ENCODE measurements around the gene GIPC2. TPM values are rescaled to one million over a fixed set of nuclear protein-coding genes. Genes with fewer than 3 reads are reported as not detected.

GIPC2 gene
- total RNA-seq, 1 donor: 0.63 TPM

DNA sequence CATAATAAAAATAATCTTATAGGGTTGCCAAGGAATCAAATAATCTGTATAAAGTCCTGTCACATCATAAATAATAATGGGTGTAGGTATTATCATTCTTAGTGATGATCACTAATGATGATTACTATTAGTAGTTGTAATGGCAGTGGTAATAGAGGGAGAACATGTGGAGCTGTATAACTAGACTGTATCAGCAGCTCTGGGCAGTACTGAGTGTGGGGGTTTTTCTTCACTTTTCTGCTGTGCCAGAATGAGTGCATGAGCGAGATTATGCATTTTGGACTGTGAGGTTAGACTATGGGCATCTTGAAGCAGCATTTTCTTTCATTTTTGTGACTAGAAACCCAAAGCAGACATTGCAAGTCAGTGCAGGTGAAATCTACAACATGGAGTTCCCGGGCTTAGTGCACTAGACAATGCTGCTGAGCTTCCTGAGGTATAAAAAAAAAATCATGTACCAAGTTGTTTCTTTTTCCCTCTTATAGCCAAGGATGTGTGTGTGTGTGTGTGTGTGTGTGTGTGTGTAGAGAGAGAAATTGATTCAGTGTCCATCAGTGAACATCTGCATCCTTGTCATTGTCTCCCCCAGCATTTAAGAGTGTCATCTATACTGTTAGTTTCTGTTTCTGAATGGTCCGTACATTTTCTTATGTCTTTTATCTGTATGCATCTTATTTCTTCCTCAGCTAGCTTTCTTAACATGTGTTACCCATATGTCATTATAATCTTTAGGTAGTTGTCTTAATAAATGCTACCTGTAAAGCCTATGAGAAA is 86.6 kb downstream of the GIPC2 start:
- no peak for DNase-seq (ENCODE audit: low read depth)
- no peak overlapping the region for H3K4me3 ChIP-seq (ENCODE audit: low read depth, low read length)
- TF ChIP-seq, protein P1, sequence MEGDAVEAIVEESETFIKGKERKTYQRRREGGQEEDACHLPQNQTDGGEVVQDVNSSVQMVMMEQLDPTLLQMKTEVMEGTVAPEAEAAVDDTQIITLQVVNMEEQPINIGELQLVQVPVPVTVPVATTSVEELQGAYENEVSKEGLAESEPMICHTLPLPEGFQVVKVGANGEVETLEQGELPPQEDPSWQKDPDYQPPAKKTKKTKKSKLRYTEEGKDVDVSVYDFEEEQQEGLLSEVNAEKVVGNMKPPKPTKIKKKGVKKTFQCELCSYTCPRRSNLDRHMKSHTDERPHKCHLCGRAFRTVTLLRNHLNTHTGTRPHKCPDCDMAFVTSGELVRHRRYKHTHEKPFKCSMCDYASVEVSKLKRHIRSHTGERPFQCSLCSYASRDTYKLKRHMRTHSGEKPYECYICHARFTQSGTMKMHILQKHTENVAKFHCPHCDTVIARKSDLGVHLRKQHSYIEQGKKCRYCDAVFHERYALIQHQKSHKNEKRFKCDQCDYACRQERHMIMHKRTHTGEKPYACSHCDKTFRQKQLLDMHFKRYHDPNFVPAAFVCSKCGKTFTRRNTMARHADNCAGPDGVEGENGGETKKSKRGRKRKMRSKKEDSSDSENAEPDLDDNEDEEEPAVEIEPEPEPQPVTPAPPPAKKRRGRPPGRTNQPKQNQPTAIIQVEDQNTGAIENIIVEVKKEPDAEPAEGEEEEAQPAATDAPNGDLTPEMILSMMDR (IDR thresholded peaks at IDR 0.05; ENCODE audit: insufficient read depth, low read length): no peak

- H3K4me3 ChIP-seq (ENCODE audit: low read depth, low read length): no peak overlapping the region
- DNase-seq (ENCODE audit: low read depth): no peak
- TF ChIP-seq, protein P1 (IDR thresholded peaks at IDR 0.05; ENCODE audit: insufficient read depth, low read length): no peak
Measured at GRCh38 chr1:78132948-78133322, 87.2 kb downstream of the GIPC2 start.

GRCh38 chr1:78136680-78137079 is 90.9 kb downstream of the GIPC2 start:
- DNase-seq (ENCODE audit: low read depth): no peak
- TF ChIP-seq, protein P1 (IDR thresholded peaks at IDR 0.05; ENCODE audit: insufficient read depth, low read length): no peak
- no peak overlapping the region for H3K4me3 ChIP-seq (ENCODE audit: low read depth, low read length)

- TF ChIP-seq, protein P1 (IDR thresholded peaks at IDR 0.05; ENCODE audit: insufficient read depth, low read length): no peak
- DNase-seq (ENCODE audit: low read depth): no peak
Measured at GRCh38 chr1:78141531-78142231, 95.9 kb downstream of the GIPC2 start.

DNA sequence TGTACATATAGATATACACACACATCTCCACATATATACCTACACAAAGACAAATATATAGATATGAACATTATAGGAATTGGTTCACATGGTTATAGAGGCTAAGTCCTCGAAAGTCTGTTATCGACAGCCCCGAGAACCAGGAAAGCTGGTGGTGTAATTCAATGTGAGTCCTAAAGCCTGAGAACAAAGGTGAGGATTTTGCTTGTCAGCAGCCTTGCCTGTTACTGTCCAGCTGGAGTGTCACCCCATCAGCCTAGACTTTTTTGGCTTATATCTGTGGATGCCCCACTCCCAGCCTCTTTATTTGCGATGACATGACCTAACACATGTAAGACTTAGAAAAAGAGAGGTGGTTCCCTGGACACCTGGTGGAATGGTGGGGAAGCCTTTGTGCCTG is 97.0 kb downstream of the GIPC2 start:
- TF ChIP-seq, protein P1 (IDR thresholded peaks at IDR 0.05; ENCODE audit: insufficient read depth, low read length): no peak
- H3K4me3 ChIP-seq (ENCODE audit: low read depth, low read length): no peak overlapping the region
- DNase-seq (ENCODE audit: low read depth): no peak

More at GRCh38 chr1:78141531-78142231, 95.9 kb downstream of the GIPC2 start:
- no peak overlapping the region for H3K4me3 ChIP-seq (ENCODE audit: low read depth, low read length)

DNA sequence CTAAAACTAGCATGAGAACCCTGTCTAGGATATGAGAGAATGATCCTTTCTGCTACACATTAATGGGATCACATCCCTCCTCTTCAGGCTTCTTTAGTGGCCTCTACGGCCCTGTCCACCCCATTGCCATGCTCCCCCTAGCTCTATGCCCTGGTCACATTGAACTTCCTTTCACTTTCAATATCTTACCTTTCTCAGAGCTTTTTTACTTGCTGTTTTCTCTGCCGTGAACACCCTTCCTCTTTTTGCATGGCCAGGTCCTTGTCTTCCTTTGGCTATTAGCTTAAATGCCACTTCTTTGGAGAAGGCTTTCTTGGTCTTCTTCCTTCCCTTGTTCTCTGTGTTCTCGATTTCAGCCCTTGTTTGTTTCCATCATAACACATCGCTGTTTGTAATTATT is 97.4 kb downstream of the GIPC2 start:
- H3K4me3 ChIP-seq (ENCODE audit: low read depth, low read length): no peak overlapping the region
- DNase-seq (ENCODE audit: low read depth): no peak
- TF ChIP-seq, protein P1 (IDR thresholded peaks at IDR 0.05; ENCODE audit: insufficient read depth, low read length): no peak
